Measurements from ENCODE around the gene ANKRD40.
A peak's percentile ranks its signal among the peaks of the same experiment; 100 is the strongest.

The ANKRD40 gene

GRCh38 chr17:50696365-50696879 is 11.3 kb downstream of the ANKRD40 start:
- Histone ChIP-seq H3K79me2 (ENCODE audit: low read length) (peaks cover 44% of the 10 kb centered on the region), H3K4me1 (ENCODE audit: low read length) (peaks cover 42% of the 10 kb centered on the region), H3K9me2 (replicated peaks; ENCODE audit: insufficient read depth, low read length) (no peaks in the 10 kb centered on the region), H2AFZ (ENCODE audit: low read length) (no peak overlapping the region), H4K20me1 (ENCODE audit: insufficient read depth, low read length) (no peaks in the 10 kb centered on the region), H3K27ac (ENCODE audit: low read length) (peak overlapping the region; percentile 82), H3K9ac (ENCODE audit: low read length) (peak overlapping the region; percentile 37; the same call in 1 of the 2 replicates), H3K9me3 (replicated peaks; ENCODE audit: insufficient read depth, low read length) (no peaks in the 10 kb centered on the region), H3K36me3 (replicated peaks; ENCODE audit: insufficient read depth, low read length) (peaks cover 19% of the 10 kb centered on the region), H3F3A (ENCODE audit: insufficient read depth, low read length) (peaks cover 35% of the 10 kb centered on the region), H3K4me3 (ENCODE audit: low read length) (peak overlapping the region; percentile 31; the same call in 1 of the 2 replicates), H3K4me2 (ENCODE audit: low read depth, low read length) (peak overlapping the region; percentile 84), H3K27me3 (replicated peaks; ENCODE audit: insufficient read depth, low read length) (no peaks in the 10 kb centered on the region)
- DNase-seq = peak; percentile 83
- TF ChIP-seq CTCF (IDR thresholded peaks at IDR 0.05; ENCODE audit: low read length) = no peak
- no peak for TF ChIP-seq EZH2 (optimal IDR thresholded peaks at IDR 0.05; ENCODE audit: low read depth, low read length)
- TF ChIP-seq EZH2phosphoT487 (IDR thresholded peaks at IDR 0.05; ENCODE audit: low read length) = no peak

GRCh38 chr17:50693036-50693682 is 14.6 kb downstream of the ANKRD40 start:
- Histone ChIP-seq H3K79me2 (ENCODE audit: low read length) (peaks cover 21% of the 10 kb centered on the region), H4K20me1 (ENCODE audit: insufficient read depth, low read length) (no peaks in the 10 kb centered on the region), H3K4me3 (ENCODE audit: low read length) (no peak overlapping the region), H3K27me3 (replicated peaks; ENCODE audit: insufficient read depth, low read length) (no peaks in the 10 kb centered on the region), H2AFZ (ENCODE audit: low read length) (no peak overlapping the region), H3K36me3 (replicated peaks; ENCODE audit: insufficient read depth, low read length) (peaks cover 15% of the 10 kb centered on the region), H3F3A (ENCODE audit: insufficient read depth, low read length) (peaks cover 31% of the 10 kb centered on the region), H3K9me3 (replicated peaks; ENCODE audit: insufficient read depth, low read length) (no peaks in the 10 kb centered on the region), H3K9ac (ENCODE audit: low read length) (no peak overlapping the region), H3K4me2 (ENCODE audit: low read depth, low read length) (no peak overlapping the region), H3K9me2 (replicated peaks; ENCODE audit: insufficient read depth, low read length) (no peaks in the 10 kb centered on the region), H3K4me1 (ENCODE audit: low read length) (peaks cover 37% of the 10 kb centered on the region), H3K27ac (ENCODE audit: low read length) (no peak overlapping the region)
- no peak for DNase-seq
- TF ChIP-seq EZH2 (optimal IDR thresholded peaks at IDR 0.05; ENCODE audit: low read depth, low read length) = no peak
- no peak for TF ChIP-seq EZH2phosphoT487 (IDR thresholded peaks at IDR 0.05; ENCODE audit: low read length)
- no peak for TF ChIP-seq CTCF (IDR thresholded peaks at IDR 0.05; ENCODE audit: low read length)

- Histone ChIP-seq H2AFZ (ENCODE audit: low read length) (no peak overlapping the region), H3K9me2 (replicated peaks; ENCODE audit: insufficient read depth, low read length) (no peaks in the 10 kb centered on the region), H3K27me3 (replicated peaks; ENCODE audit: insufficient read depth, low read length) (no peaks in the 10 kb centered on the region), H3K79me2 (ENCODE audit: low read length) (peaks cover 15% of the 10 kb centered on the region), H3K9ac (ENCODE audit: low read length) (no peak overlapping the region), H3F3A (ENCODE audit: insufficient read depth, low read length) (peaks cover 25% of the 10 kb centered on the region), H4K20me1 (ENCODE audit: insufficient read depth, low read length) (no peaks in the 10 kb centered on the region), H3K4me2 (ENCODE audit: low read depth, low read length) (no peak overlapping the region), H3K4me3 (ENCODE audit: low read length) (no peak overlapping the region), H3K36me3 (replicated peaks; ENCODE audit: insufficient read depth, low read length) (peaks cover 15% of the 10 kb centered on the region), H3K9me3 (replicated peaks; ENCODE audit: insufficient read depth, low read length) (no peaks in the 10 kb centered on the region), H3K4me1 (ENCODE audit: low read length) (peaks cover 31% of the 10 kb centered on the region), H3K27ac (ENCODE audit: low read length) (no peak overlapping the region)
- no peak for DNase-seq
- no peak for TF ChIP-seq CTCF (IDR thresholded peaks at IDR 0.05; ENCODE audit: low read length)
- TF ChIP-seq EZH2phosphoT487 (IDR thresholded peaks at IDR 0.05; ENCODE audit: low read length) = no peak
- no peak for TF ChIP-seq EZH2 (optimal IDR thresholded peaks at IDR 0.05; ENCODE audit: low read depth, low read length)
Observed at GRCh38 chr17:50692448-50693035, 15.2 kb downstream of the ANKRD40 start.

Measured in MM.1S (cell line).